Measurements from ENCODE around the gene HTRA1. TPM values are rescaled to one million over a fixed set of nuclear protein-coding genes. Genes with fewer than 3 reads are reported as not detected.

The HTRA1 gene
- total RNA-seq, 1 donor from 2014 or later = 104 TPM

- DNase-seq (ENCODE audit: low spot score) = no peak
- intact Hi-C loops (cut with DNase I) = no loop called here
Measured at GRCh38 chr10:122487174-122487765, 25.9 kb downstream of the HTRA1 start.

GRCh38 chr10:122490268-122490667, 28.9 kb downstream of the HTRA1 start:
- no peak for DNase-seq (ENCODE audit: low spot score)

GRCh38 chr10:122490786-122491680, 29.7 kb downstream of the HTRA1 start:
- intact Hi-C loops (cut with DNase I) = no loop called here
- no peak for DNase-seq (ENCODE audit: low spot score)

More at GRCh38 chr10:122490268-122490667, 28.9 kb downstream of the HTRA1 start:
- intact Hi-C loops (cut with DNase I) = no loop called here

GRCh38 chr10:122492006-122492405, 30.7 kb downstream of the HTRA1 start:
- intact Hi-C loops (cut with DNase I) = no loop called here
- no peak for DNase-seq (ENCODE audit: low spot score)

- intact Hi-C loops (cut with DNase I) = no loop called here
- DNase-seq (ENCODE audit: low spot score) = no peak
Measured at GRCh38 chr10:122492999-122493481, 31.7 kb downstream of the HTRA1 start.

- DNase-seq (ENCODE audit: low spot score) = no peak
- intact Hi-C loops (cut with DNase I) = no loop called here
Measured at GRCh38 chr10:122493761-122494160, 32.4 kb downstream of the HTRA1 start.

GRCh38 chr10:122494173-122494820, 32.9 kb downstream of the HTRA1 start:
- intact Hi-C loops (cut with DNase I) = no loop called here
- DNase-seq (ENCODE audit: low spot score) = no peak

- no peak for DNase-seq (ENCODE audit: low spot score)
- intact Hi-C loops (cut with DNase I) = loop anchor here (5.0 kb wide), 1 partner anchor 48 kb away; no protein-coding TSS in a partner anchor
Measured at GRCh38 chr10:122494833-122495232, 33.5 kb downstream of the HTRA1 start.

GRCh38 chr10:122495406-122496340, 34.3 kb downstream of the HTRA1 start:
- intact Hi-C loops (cut with DNase I) = loop anchor here (5.0 kb wide), 1 partner anchor 48 kb away; no protein-coding TSS in a partner anchor

GRCh38 chr10:122497241-122497640, 35.9 kb downstream of the HTRA1 start:
- intact Hi-C loops (cut with DNase I) = loop anchor here (5.0 kb wide), 1 partner anchor 50 kb away; no protein-coding TSS in a partner anchor
- no peak for DNase-seq (ENCODE audit: low spot score)

More at GRCh38 chr10:122495406-122496340, 34.3 kb downstream of the HTRA1 start:
- DNase-seq (ENCODE audit: low spot score) = no peak

- DNase-seq (ENCODE audit: low spot score) = no peak
Measured at GRCh38 chr10:122498521-122498920, 37.2 kb downstream of the HTRA1 start.

GRCh38 chr10:122499012-122499411, 37.7 kb downstream of the HTRA1 start:
- intact Hi-C loops (cut with DNase I) = loop anchor here (5.0 kb wide), 1 partner anchor 52 kb away; no protein-coding TSS in a partner anchor
- DNase-seq (ENCODE audit: low spot score) = no peak

More at GRCh38 chr10:122498521-122498920, 37.2 kb downstream of the HTRA1 start:
- intact Hi-C loops (cut with DNase I) = loop anchor here (5.0 kb wide), 1 partner anchor 51 kb away; no protein-coding TSS in a partner anchor

- DNase-seq (ENCODE audit: low spot score) = no peak
- intact Hi-C loops (cut with DNase I) = loop anchor here (5.0 kb wide), 1 partner anchor 52 kb away; no protein-coding TSS in a partner anchor
Measured at GRCh38 chr10:122499491-122499941, 38.2 kb downstream of the HTRA1 start.

GRCh38 chr10:122500194-122500593, 38.8 kb downstream of the HTRA1 start:
- intact Hi-C loops (cut with DNase I) = loop anchor here (5.0 kb wide), 1 partner anchor 38 kb away; the partner anchor contains the start of gene HTRA1
- DNase-seq (ENCODE audit: low spot score) = no peak

GRCh38 chr10:122500726-122501125, 39.4 kb downstream of the HTRA1 start:
- no peak for DNase-seq (ENCODE audit: low spot score)
- intact Hi-C loops (cut with DNase I) = loop anchor here (5.0 kb wide), 1 partner anchor 38 kb away; the partner anchor contains the start of gene HTRA1

GRCh38 chr10:122503012-122503411, 41.7 kb downstream of the HTRA1 start:
- DNase-seq (ENCODE audit: low spot score) = no peak
- intact Hi-C loops (cut with DNase I) = loop anchor here (5.0 kb wide), 1 partner anchor 41 kb away; the partner anchor contains the start of gene HTRA1

- no peak for DNase-seq (ENCODE audit: low spot score)
- intact Hi-C loops (cut with DNase I) = loop anchor here (5.0 kb wide), 1 partner anchor 42 kb away; the partner anchor contains the start of gene HTRA1
Measured at GRCh38 chr10:122503886-122504609, 42.7 kb downstream of the HTRA1 start.

GRCh38 chr10:122504610-122504950, 43.2 kb downstream of the HTRA1 start:
- peak; percentile 91 for DNase-seq (ENCODE audit: low spot score)
- intact Hi-C loops (cut with DNase I) = loop anchor here (5.0 kb wide), 1 partner anchor 42 kb away; the partner anchor contains the start of gene HTRA1

Data from cardiac septum (tissue), 1 donor.